ENCODE data around the gene GABRD. TPM values are rescaled to one million over a fixed set of nuclear protein-coding genes. Genes with fewer than 3 reads are reported as not detected.

GABRD gene
- total and polyA plus RNA-seq, 2 of the 13 experiments (the other 11 are each of a cell fraction or from before 2014, with no cell fraction given): not detected

GRCh38 chr1:2050461-2050792 lies 31.3 kb downstream of the GABRD start:
- intact Hi-C loops (cut with micrococcal nuclease; ENCODE audit: unreplicated experiment): no loop called here
- FAIRE-seq (no peak), ATAC-seq (no peak), DNase-seq (ENCODE audit: low spot score) (no peak)
- Histone ChIP-seq H3K4me3 (replicated peaks in 1 of 3; ENCODE audit: insufficient read depth in 1 of 3, low read depth in 2 of 3, low read length in 3 of 3) (peak overlapping the region; percentile 80 to 90 (median 89)), H3K27me3 (ENCODE audit: control insufficient read depth in 1 of 2, insufficient read depth in 2 of 2, low read length in 2 of 2) (0 out of 5 replicates have a peak, but pooled peaks cover 0 to 8% of the 10 kb centered on the region in 2 experiments), H4K20me1 (ENCODE audit: insufficient read depth, low read length) (0 out of 2 replicates have a peak, but pooled peaks cover 5% of the 10 kb centered on the region), H3K9ac (ENCODE audit: insufficient read depth, low read depth, low read length) (peak overlapping the region; percentile 73), H3K36me3 (replicated peaks in 1 of 2; ENCODE audit: control insufficient read depth in 1 of 2, insufficient read depth in 2 of 2, low read length in 2 of 2) (peaks cover under 1 to 2% of the 10 kb centered on the region in 2 experiments; a peak in 2 of 5 replicates), H3K4me1 (ENCODE audit: insufficient read depth, low read length) (peaks cover 63% of the 10 kb centered on the region), H3K9me3 (ENCODE audit: low read length) (no peaks in the 10 kb centered on the region), H3K4me2 (ENCODE audit: low read depth, low read length) (peak overlapping the region; percentile 80), H2AFZ (ENCODE audit: low read length) (no peak overlapping the region), H3K27ac (ENCODE audit: extremely low read length, insufficient read depth, low read length) (peak overlapping the region; percentile 46), H3K79me2 (ENCODE audit: insufficient read depth, low read length) (peaks cover 3% of the 10 kb centered on the region)
- WGBS (ENCODE audit: low lambda C conversion rate): no CpG with 5 or more reads among the region's 51 CpGs
- in situ Hi-C loops (cut with HindIII; ENCODE audit: extremely low pct_ligation_motif_present, low pct_unique_long_range_greater_than_20kb): no loop called here
- BruUV-seq (replicated peaks): no TSS peak
- POLR2A ChIA-PET: interaction anchor here (0.8 to 1.1 kb wide), 2 partner anchors 54 to 107 kb away, joined by 3 read pairs; no protein-coding TSS in a partner anchor
- CTCF ChIA-PET (ENCODE audit: low intra/inter-chr PET ratio, low total read pairs): no interaction called here
- peak; percentile 12; the same call in 1 of the 2 replicates for TF ChIP-seq HINFP (CRISPR knock-in tag; IDR thresholded peaks at IDR 0.05; ENCODE audit: low read depth)
- TF ChIP-seq SNAPC4 (CRISPR knock-in tag; IDR thresholded peaks at IDR 0.05): no peak
- TF ChIP-seq ZIK1 (CRISPR knock-in tag; IDR thresholded peaks at IDR 0.05; ENCODE audit: borderline replicate concordance, low read depth): 0 out of 2 replicates have a peak, but pooled peaks have one; percentile 28
- no peak for TF ChIP-seq GLMP (CRISPR knock-in tag; IDR thresholded peaks at IDR 0.05; ENCODE audit: borderline replicate concordance)
- TF ChIP-seq SALL1 (CRISPR knock-in tag; IDR thresholded peaks at IDR 0.05): peak; percentile 3; the same call in 1 of the 2 replicates
- TF ChIP-seq ZNF30 (CRISPR knock-in tag; IDR thresholded peaks at IDR 0.05): no peak
- TF ChIP-seq MEIS2 (CRISPR knock-in tag; IDR thresholded peaks at IDR 0.05): peak; percentile 35; the same call in 1 of the 2 replicates
- TF ChIP-seq ZNF451 (CRISPR knock-in tag; IDR thresholded peaks at IDR 0.05): 0 out of 2 replicates have a peak, but pooled peaks have one; percentile 29
- 0 out of 2 replicates have a peak, but pooled peaks have one; percentile 1 for TF ChIP-seq SRY (CRISPR knock-in tag; IDR thresholded peaks at IDR 0.05)
- TF ChIP-seq ZSCAN30 (CRISPR knock-in tag; IDR thresholded peaks at IDR 0.05): no peak
- TF ChIP-seq ZNF747 (CRISPR knock-in tag; IDR thresholded peaks at IDR 0.05; ENCODE audit: borderline replicate concordance): no peak
- peak; percentile 86 for TF ChIP-seq HES4 (CRISPR knock-in tag; IDR thresholded peaks at IDR 0.05; ENCODE audit: borderline replicate concordance)
- no peak for TF ChIP-seq KDM6A (CRISPR knock-in tag; IDR thresholded peaks at IDR 0.05; ENCODE audit: low read depth)
- TF ChIP-seq CCDC6 (CRISPR knock-in tag; IDR thresholded peaks at IDR 0.05): 0 out of 2 replicates have a peak, but pooled peaks have one; percentile 27
- TF ChIP-seq ZNF749 (CRISPR knock-in tag; IDR thresholded peaks at IDR 0.05; ENCODE audit: borderline replicate concordance): no peak
- TF ChIP-seq ESRRA (CRISPR knock-in tag; IDR thresholded peaks at IDR 0.05; ENCODE audit: low read depth): no peak
- TF ChIP-seq YEATS4 (CRISPR knock-in tag; IDR thresholded peaks at IDR 0.05; ENCODE audit: borderline replicate concordance): no peak
- peak; percentile 92; the same call in 1 of the 2 replicates for TF ChIP-seq ZNF777 (CRISPR knock-in tag; IDR thresholded peaks at IDR 0.05)

Measured in HepG2 (cell line).